Brain pericyte (primary cell): Measurements from ENCODE around the gene COL4A3.

Experiments
- DNase-seq: peaks from one replicate; pipeline ENCODE4 v3.0.0-alpha.2; 2012; ENCODE audit warnings: low read depth, low spot score

The COL4A3 gene

GRCh38 chr2:227163998-227164762 is at the start of gene COL4A3, which contains the start of gene COL4A4:
Gene COL4A3, plus strand, starts transcription at chr2:227164624. Its CDS starts 103 bp downstream, at chr2:227164727.
Gene COL4A4, minus strand, starts transcription at chr2:227164205. Its CDS starts 16,722 bp downstream, at chr2:227147483.
- no peak for DNase-seq

GRCh38 chr2:227115761-227116160 is 48.7 kb upstream of the COL4A3 start:
- DNase-seq, result peak; percentile 13

GRCh38 chr2:227117027-227117426 is 47.4 kb upstream of the COL4A3 start:
- no peak for DNase-seq

- no peak for DNase-seq
Measured at GRCh38 chr2:227117852-227118251, 46.6 kb upstream of the COL4A3 start.

- no peak for DNase-seq
Measured at GRCh38 chr2:227118353-227118752, 46.1 kb upstream of the COL4A3 start.

- DNase-seq, result no peak
Measured at GRCh38 chr2:227123697-227124096, 40.7 kb upstream of the COL4A3 start.

GRCh38 chr2:227124811-227125210 is 39.6 kb upstream of the COL4A3 start:
- no peak for DNase-seq

GRCh38 chr2:227125506-227125905 is 38.9 kb upstream of the COL4A3 start:
- no peak for DNase-seq

- DNase-seq, result no peak
Measured at GRCh38 chr2:227127201-227127600, 37.2 kb upstream of the COL4A3 start.

- no peak for DNase-seq
Measured at GRCh38 chr2:227130636-227131035, 33.8 kb upstream of the COL4A3 start.

- DNase-seq, result no peak
Measured at GRCh38 chr2:227132986-227133385, 31.4 kb upstream of the COL4A3 start.

GRCh38 chr2:227134591-227134990 is 29.8 kb upstream of the COL4A3 start:
- DNase-seq, result no peak

- DNase-seq, result no peak
Measured at GRCh38 chr2:227141301-227141700, 23.1 kb upstream of the COL4A3 start.

GRCh38 chr2:227143895-227144294 is 20.5 kb upstream of the COL4A3 start:
- DNase-seq, result no peak

- no peak for DNase-seq
Measured at GRCh38 chr2:227146456-227146855, 18.0 kb upstream of the COL4A3 start.

GRCh38 chr2:227147023-227147422 is 17.4 kb upstream of the COL4A3 start:
- no peak for DNase-seq

GRCh38 chr2:227148106-227148505 is 16.3 kb upstream of the COL4A3 start:
- no peak for DNase-seq

GRCh38 chr2:227150222-227150936 is 14.0 kb upstream of the COL4A3 start:
- no peak for DNase-seq

GRCh38 chr2:227152093-227152766 is 12.2 kb upstream of the COL4A3 start:
- DNase-seq, result no peak

GRCh38 chr2:227153307-227153706 is 11.1 kb upstream of the COL4A3 start:
- no peak for DNase-seq

GRCh38 chr2:227153758-227154486 is 10.5 kb upstream of the COL4A3 start:
- no peak for DNase-seq
